ENCODE results near the gene EEFSEC.

- TF ChIP-seq POLR2A (IDR thresholded peaks at IDR 0.05) (no peak), CTCF (IDR thresholded peaks at IDR 0.05) (no peak)
Measured at GRCh38 chr3:128376516-128376915, 223.2 kb downstream of the EEFSEC start.
